SK-N-SH treated with all-trans-retinoic acid at 6 μM for 48 hours (cell line): ENCODE measurements around the gene UBASH3B.

Experiments
- ESRRG ChIP-seq: fragments of 250-450 bp; sonication (Bioruptor Pico); IDR thresholded peaks from 2 replicates; pipeline ENCODE4 v1.6.1; 2021; ENCODE audit warnings: mild to moderate bottlenecking
- ZNF8 ChIP-seq: fragments of 450-650 bp; formaldehyde crosslinking; IDR thresholded peaks from 2 replicates; pipeline ENCODE4 v1.5.0; 2020; ENCODE audit warnings: mild to moderate bottlenecking, moderate library complexity

DNA sequence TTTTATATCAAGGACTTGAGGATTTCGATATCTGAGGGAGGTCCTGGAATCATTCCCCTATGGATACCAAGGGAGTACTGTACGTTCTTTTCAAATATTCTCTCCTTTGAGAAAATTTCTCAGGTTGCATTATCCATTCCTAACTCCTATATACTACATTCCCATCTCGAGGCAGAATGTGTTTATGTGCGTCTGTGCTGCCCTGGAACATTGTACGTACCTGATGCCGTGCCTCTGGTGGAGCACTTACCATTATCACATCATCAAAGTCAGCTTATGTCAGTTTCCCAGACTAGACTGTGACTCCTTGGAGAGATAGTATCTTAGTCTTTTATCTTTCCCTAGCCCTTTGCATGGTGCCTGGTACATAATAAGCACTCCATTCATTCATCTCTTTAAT lies 21.7 kb downstream of the UBASH3B start:
- TF ChIP-seq ZNF8 (CRISPR knock-in tag), result no peak
- no peak for TF ChIP-seq ESRRG (CRISPR knock-in tag)
